Amniotic stem cell (primary cell): Measurements from ENCODE around the gene CELF5.
"Not testable (repeated sequence)": the region's sequence is repeated elsewhere in the genome, so short reads cannot be mapped to it uniquely, and the experiment has no call there.

Source experiments
- DNase-seq: peaks from one replicate; lab custom pipeline; 2025; lab: John Stamatoyannopoulos, UW

CELF5 gene

DNA sequence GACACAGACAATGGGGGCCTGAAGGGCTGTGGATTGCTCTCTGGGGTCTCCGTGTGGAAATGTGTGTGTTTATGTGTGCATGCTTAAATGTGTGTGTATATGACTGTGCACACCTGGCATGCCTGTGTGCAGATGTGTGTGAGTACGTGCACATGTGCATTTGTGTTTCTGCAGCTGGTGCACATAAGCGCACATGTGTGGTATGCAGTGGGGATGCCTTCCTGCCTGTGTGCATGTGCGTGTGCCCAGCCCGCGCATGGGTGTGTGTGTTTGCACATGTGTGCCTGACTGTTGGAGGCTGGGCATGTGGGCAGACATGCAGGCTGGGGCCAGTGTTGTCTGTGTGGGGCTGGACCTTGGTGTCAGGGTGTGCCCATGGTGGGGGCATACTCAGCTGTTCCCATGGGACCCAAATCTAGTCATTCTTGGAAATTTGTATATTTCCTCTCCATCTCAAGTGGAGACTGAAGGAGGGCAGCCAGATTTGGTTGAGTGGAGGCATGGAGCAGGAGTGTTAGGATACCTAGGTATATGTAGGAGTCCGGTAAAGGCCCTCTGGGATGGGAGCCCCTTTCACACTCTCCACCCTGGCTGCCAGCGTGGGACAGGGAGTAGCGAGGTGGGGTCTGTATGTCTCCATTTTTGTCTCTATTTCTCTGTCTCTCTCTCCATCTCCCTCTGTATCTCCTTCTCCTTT is 49.9 kb downstream of the CELF5 start:
- no peak for DNase-seq

DNA sequence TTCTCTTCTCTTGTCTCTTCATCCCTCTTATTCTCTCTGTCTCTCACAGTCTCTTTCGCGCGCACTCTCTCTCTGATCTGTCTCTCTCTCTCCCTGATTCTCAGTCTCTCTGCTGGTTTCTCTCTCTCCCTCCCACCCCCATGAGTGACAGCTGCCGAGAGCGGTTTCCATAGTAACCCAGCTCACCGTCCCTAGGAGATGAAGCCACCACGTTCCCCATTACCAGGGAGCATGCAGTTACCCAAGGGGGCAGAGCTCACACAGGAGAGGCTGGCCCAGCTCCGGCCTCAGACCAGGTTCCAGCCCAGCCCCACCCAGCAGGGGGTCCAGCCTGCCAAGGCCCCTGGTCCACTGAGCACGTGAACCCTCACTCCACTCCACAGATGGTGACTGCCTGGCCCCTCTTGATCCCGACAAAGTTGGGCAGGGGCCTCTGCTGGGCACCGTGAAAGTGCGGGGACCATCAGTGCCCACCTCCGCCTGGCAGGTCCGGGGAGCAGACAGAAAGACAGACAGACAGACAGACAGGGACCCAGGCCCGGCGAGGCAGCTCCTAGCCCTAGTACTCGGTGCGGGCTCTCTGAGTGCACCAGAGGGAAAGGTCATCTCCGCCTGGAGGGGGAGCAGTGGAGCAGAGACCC is 50.6 kb downstream of the CELF5 start:
- DNase-seq, result no peak

DNA sequence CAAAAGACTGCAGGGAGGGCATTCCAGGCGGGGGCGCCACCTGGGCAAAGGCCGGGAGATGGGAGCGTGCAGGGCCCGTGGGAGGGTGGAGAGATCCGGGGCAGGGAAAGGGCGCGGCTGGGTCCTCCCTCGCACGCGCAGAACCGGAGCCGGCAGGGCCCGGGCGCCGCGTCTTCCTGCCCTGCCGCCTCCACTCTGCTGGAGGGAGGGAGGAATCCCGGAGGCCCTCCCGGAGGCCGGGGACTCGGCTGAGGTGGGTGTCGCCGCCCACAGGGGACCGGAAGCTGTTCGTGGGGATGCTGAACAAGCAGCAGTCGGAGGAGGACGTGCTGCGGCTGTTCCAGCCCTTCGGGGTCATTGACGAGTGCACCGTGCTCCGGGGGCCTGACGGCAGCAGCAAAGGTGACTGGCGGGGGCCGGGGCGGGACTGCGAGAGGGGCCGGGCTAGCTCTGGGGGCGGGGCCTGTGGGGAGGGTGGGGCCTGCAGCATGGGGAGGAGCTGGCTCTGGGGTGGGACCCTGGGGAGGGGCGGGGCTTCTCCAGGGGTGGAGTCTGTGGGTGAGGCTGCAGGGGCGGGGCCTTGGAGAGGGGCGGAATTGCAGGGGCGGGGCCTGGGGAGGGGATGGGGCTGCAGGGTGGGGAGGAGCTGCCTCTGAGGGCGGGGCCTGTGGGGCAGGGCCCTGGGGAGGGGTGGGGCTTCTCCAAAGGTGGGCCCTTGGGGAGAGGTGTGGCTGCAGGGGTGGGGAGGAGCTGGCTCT is 51.3 kb downstream of the CELF5 start:
- DNase-seq, result peak; percentile 47

DNA sequence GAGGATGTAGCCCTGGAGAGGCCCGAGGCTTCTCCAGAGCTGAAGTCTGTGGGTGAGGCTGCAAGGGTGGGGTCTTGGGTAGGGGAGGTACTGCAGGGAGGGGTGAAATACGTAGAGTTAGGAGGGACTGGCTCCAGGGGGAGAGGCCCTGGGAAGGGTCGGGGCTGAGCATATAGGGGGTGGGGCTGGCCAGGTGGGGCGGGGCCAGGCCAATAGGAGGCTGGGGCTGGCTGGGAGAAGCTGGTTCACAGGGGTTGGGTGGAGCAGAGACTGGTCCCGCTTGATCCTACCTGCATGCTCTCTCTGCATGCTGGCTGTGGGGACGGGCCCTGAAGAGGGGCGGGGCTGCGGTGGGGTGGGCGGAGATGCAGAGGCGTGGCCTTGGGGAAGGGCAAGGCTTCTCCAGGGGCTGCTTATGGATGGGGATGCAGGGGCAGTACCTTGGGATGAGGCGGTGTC is 51.9 kb downstream of the CELF5 start:
- no peak for DNase-seq

DNA sequence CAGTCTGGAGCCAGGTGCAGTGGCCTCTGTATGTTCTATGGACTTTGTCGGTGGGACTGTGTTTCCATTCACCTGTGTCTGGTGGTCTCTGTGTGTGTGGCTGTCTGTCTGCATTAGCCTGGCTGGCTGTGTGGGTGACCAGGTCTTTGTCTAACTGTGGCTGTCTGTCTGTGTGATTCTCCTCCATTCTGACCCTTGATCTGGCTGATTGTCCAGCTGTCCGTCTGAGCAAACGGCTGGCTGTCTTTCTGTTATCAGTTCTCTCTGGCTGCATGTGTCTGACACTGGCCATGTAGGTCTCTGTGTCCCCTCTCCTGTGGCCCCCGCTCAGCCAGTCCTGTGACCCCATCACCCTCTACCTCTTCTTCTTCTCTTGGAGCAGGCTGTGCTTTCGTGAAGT is 53.2 kb downstream of the CELF5 start:
- no peak for DNase-seq

DNA sequence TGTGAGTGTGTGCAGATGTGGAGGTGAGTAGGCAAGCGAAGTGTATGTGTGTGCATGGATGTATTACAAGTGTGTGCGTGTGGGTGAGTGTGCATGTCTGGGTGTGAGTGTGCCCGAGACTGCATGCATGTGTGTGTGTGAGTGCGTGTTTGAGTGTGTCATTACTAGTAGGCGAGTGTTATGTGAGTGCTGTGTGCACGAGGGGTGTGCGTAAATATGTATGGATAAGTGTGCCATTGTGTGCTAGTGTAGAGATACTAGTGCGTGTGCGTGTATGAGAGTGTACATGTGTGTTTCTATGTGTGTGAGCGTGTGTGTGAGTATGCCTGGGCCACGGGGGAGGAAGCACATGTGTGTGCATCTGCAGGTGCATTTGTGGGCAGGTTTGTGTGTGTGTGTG is 53.8 kb downstream of the CELF5 start:
- no peak for DNase-seq

DNA sequence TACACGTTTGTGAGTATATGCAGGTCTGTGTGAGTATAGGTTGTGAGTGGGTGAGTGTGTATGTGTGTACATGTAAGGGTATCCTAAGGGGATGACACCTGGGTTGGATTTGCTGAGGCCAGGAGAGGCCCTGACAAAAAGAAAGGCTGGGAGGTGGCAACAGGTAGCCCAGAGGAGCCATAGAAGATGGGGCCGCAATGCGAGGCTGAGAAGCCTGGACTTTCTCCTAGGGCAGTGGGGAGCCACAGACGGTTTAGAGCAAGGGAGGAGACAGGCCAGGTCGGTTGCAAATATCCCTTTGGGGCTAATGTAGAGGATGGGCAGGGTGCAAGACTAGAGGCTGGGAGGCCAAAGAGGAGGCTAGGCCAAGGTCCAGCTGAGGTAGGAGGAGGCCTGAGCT is 54.3 kb downstream of the CELF5 start:
- DNase-seq, result no peak

DNA sequence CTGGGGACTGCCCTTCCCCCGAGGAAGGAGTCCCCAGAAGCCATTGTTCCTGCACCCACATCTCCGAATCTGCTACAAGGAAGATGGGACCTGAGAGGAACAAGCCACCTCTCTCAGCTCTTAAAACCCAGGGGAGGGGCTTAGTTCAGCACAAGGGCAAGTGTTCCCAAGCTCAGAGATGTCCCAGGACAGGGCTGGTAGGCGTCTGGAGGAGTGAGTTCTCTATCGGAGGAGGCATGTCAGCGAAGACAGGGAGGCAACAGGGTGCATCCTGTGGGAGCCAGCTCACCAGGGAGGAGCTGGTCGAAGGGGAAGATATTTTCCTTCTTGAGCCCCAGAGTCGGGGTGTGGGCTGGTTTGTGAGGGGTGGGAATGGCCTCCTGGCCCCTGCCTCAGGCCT is 54.8 kb downstream of the CELF5 start:
- DNase-seq, result no peak

DNA sequence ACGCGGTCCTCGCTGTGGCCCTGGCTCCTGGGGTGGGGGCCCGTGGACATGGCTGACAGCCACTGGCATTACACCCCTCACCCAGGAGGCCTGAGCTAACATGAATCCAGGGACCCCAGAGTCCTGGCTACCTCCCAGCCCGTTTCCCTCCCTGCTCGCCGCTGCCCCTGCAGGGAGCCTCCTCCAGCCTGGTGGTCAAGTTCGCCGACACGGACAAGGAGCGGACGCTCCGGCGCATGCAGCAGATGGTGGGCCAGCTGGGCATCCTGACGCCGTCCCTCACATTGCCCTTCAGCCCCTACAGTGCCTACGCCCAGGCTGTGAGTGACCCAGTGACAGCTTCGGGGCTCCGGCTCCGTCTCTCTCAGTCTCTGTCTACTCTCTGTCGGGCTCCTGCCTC is 56.6 kb downstream of the CELF5 start:
- no peak for DNase-seq

DNA sequence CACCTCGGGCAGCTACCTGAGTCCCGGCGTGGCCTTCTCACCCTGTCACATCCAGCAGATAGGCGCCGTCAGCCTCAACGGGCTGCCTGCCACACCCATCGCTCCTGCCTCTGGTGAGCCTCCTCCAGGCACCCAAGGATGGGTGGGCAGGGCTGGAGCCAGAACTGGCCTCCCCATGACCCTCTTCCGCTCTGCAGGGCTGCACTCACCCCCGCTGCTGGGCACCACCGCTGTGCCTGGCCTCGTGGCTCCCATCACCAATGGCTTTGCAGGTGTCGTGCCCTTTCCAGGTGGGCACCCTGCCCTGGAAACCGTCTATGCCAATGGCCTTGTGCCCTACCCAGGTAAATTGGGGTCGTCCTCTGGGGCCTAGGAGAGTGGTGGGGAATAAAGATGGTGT is 57.7 kb downstream of the CELF5 start:
- DNase-seq, result no peak

DNA sequence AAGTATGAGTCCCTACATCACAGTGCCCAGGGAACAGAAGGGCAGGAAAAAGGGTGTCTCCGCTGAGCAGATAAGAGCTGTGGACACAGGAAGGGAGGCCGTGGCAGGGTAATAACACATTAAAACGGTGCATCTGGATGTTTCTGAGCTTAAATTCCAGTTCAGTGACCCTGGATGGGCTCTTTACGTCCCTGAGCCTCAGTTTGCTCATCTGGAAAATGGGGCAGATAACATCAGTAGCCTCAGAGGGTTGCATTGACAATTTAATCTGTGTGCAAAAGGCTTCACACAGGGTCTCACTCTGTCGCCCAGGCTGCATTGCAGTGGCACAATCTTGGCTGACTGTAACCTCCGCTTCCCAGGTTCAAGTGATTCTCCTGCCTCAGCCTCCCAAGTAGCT is 58.1 kb downstream of the CELF5 start:
- DNase-seq, result no peak

DNA sequence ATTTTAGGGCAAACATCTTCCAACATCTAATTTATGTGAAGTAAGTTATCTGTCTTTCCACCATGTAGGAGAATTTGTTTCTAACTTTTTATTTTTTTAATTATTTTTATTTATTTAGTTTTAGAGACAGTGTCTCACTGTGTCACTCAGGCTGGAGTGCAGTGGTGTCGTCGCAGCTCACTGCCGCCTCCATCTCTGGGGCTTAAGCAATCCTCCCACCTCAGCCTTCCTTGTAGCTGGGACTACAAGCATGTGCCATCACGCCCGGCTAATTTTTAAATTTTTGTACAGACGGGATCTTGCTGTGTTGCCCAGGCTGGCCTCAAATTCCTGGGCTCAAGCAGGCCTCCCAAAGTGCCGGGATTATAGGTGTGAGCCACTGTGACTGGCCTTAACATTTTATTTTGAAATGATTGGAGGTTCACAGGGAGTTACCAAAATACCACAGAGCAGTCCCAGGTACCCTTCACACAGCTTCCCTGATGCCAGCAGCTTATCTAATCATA is 58.8 kb downstream of the CELF5 start:
- no peak for DNase-seq

DNA sequence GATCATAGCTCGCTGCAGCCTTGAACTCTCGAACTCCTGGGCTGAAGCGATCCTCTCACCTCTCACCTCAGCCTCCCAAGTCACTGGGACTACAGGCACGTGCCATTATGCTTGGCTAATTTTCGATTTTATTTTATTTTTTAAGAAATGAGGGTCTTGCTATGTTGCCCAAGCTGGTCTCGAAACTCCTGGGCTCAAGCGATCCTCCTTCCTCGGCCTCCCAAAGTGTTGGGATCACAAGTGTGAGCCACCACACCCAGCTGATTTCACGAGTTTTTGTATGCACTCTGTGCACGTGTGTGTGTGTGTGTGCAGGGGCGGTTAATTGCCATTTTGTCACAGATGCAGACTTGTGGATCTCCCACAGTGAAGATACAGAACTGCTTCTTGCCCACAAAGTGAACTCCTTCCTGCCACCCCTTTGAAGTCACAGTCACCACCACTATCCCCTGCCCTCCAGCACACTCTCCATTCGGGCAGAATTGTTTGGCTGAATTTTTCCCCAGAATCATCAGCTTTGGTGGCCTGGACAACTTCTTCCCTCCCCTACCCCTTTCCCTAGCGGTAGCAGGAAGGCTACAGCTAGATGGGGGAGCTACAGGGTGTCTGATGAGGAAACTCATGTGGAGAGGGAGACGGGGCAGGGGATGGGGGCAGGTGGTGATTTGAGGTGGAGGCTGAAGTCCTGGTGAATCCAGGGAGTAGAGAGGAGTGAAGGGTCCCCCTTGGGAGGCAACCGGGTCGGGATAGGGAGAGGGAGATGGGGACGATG is 59.6 kb downstream of the CELF5 start:
- no peak for DNase-seq

DNA sequence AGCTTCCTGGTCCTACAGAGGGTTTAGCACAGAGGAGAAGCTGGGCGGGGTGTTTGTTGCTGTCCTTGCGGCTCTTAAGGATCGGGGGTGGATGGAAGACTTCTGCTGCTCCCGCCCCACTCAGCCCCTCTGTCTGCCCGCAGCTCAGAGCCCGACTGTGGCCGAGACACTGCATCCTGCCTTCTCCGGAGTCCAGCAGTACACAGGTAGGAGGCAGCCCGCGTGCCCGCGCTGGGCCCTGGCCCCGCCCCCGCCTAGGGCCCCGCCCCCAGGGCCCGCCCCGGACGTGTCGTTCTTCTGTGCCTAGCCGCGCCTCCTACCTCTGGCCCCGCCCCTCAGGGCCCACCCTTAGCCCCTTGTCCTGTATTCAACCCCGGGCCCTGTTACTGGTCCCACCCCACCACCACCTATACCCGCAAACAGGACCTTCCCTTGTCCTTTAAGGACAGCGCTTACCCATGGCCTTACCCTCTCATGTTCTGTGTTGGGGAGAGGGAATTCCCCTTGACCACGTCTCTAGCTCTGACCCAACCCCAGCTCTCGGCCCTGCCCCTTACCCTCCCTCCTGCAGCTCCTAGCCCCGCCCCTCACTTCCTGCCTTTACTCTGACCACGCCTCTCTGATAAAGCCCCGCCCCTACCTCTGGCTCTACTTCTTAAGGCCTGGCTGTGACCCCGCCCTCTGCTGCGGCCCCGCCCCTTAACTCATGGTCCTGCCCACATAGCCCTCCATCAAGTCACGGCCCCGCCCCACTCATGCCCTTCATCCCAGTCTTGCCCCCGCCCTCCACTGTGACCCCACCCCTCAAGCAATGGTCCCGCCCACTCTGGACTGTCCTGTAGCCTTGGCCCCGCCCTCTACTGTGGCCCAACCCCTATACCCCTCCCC is 60.5 kb downstream of the CELF5 start:
- DNase-seq, result no peak

DNA sequence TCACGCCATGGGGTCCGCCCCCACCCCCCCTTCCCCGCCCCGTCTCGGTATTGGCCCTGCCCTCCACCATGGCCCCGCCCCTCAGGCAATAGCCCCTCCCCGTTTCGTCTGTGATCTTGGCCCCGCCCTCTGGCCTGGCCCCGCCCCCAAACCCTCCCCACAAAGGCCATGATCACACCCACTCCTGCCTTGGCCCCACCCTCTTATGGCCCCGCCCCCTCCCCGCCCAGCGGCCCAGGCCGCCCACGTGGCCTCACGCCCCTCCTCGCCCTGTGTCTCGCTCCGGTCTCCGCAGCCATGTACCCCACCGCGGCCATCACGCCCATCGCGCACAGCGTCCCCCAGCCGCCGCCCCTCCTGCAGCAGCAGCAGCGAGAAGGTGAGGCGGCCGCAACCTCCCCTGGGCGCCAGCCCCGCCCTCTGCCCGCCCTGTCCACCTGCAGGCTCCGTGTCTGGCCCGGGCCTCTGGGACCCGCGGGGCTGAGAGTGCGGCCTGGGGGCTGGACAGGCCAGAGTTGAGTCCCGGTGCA is 61.3 kb downstream of the CELF5 start:
- DNase-seq, result no peak

DNA sequence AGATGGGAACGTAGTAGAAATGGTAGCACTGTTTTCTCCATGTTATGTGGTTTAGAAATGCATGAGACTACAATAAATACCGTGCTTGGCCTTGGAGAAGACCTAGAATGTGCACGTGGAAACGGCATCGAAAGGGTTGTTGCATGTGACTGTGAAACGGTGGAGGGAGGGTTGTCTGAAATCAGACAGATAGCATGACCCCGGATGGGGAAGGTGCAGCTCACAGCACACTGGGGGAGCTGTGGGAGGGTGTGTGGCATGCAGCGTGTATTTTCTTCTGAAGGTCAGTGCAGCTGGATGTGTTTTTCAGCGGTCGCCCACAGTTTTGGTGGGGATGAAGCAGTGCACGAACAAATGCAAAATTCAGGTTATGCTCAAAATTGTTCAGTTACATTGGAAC is 63.4 kb downstream of the CELF5 start:
- DNase-seq, result no peak

DNA sequence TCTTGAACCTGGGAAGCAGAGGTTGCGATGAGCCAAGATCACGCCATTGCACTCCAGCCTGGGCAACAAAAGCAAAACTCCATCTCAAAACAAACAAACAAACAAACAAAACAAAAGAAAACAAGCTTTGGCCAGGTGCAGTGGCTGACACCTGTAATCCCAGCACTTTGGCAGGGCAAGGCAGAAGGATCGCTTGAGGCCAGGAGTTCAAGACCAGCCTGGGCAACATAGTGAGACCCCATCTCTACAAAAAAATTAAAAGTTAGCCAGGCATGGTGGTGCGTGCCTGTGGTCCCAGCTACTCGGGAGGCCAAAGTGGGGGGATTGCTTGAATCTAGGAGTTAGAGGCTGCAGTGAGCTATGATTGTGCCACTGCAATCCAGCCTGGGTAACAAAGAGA is 64.0 kb downstream of the CELF5 start:
- DNase-seq, result not testable (repeated sequence)

DNA sequence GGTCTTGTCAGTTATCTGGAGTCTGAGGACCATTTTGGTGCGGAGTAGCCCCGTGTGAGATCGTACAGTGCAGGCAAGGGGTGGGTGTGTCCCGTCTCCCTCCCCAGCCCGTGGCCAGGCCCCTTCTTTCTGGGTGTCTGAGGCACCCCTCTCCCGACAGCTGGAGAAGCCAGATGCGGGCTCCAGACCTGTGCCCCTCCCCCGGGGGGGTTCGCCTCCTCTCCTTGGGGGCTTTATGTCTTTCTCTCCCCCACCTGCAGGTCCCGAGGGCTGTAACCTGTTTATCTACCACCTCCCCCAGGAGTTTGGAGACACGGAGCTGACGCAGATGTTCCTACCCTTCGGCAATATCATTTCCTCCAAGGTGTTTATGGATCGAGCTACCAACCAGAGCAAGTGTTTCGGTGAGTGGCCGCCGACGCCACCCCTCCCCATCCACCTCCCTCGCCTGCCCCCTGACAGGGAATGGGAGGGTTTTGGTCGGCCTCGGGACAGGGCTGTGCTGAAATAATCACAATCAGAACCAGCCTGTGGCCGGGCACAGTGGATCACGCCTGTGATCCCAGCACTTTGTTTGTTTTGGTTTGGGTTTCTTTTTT is 65.6 kb downstream of the CELF5 start:
- DNase-seq, result no peak

DNA sequence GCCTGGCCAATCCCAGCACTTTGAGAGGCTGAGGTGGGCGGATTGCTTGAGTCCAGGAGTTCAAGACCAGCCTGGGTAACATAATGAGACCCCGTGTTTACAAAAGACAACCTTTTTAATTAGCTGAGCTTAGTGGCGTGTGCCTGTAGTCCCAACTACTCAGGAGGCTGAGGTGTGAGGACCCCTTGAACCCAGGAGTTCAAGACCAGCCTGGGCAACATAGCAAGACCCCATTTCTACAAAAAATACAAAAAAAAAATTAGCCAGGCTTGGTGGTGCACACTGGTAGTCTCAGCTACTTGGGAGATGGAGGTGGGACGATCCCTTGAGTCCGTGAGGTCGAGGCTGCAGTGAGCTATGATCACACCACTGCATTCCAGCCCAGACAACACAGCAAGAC is 66.4 kb downstream of the CELF5 start:
- DNase-seq, result not testable (repeated sequence)

DNA sequence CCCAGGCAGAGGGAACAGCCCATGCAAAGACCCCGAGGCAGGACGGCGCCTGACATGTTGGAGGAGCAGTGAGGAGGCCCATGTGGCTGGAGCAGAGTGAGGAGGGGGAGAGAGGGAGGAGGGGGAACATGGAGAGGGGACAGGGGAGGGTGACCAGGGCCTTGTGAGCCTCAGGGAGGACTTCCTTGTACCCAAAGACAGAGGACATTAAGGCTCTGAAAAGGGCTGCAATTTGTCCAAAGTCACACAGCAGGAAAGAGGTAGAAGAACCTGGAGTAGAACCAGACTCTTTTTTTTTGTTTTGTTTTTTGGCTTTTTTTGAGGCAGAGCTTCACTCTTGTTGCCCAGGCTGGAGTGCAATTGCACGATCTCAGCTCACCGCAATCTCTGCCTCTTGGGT is 67.2 kb downstream of the CELF5 start:
- DNase-seq, result no peak
